ENCODE results near the gene NT5DC1.

NT5DC1 gene

GRCh38 chr6:116100419-116101301 lies at the start of gene NT5DC1:
Gene NT5DC1 (plus strand): TSS chr6:116100853. CDS start chr6:116100931, 78 bp downstream.
- DNase-seq (ENCODE audit: low read depth, low spot score): peak; percentile 90

GRCh38 chr6:116051244-116051643 lies 49.4 kb upstream of the NT5DC1 start:
- DNase-seq (ENCODE audit: low read depth, low spot score): no peak

GRCh38 chr6:116055513-116055912 lies 45.1 kb upstream of the NT5DC1 start:
- no peak for DNase-seq (ENCODE audit: low read depth, low spot score)

GRCh38 chr6:116057766-116058165 lies 42.9 kb upstream of the NT5DC1 start:
- DNase-seq (ENCODE audit: low read depth, low spot score): no peak

GRCh38 chr6:116059713-116060571 lies 40.7 kb upstream of the NT5DC1 start:
- DNase-seq (ENCODE audit: low read depth, low spot score): peak; percentile 34

- no peak for DNase-seq (ENCODE audit: low read depth, low spot score)
Measured at GRCh38 chr6:116060572-116061283, 39.9 kb upstream of the NT5DC1 start, which contains the start of gene FRK. Gene FRK (minus strand): TSS chr6:116060891. CDS start chr6:116060311, 580 bp downstream.

GRCh38 chr6:116062496-116062895 lies 38.2 kb upstream of the NT5DC1 start:
- no peak for DNase-seq (ENCODE audit: low read depth, low spot score)

GRCh38 chr6:116064666-116065065 lies 36.0 kb upstream of the NT5DC1 start:
- DNase-seq (ENCODE audit: low read depth, low spot score): no peak

- no peak for DNase-seq (ENCODE audit: low read depth, low spot score)
Measured at GRCh38 chr6:116066789-116067188, 33.9 kb upstream of the NT5DC1 start.

GRCh38 chr6:116070101-116070500 lies 30.6 kb upstream of the NT5DC1 start:
- no peak for DNase-seq (ENCODE audit: low read depth, low spot score)

- DNase-seq (ENCODE audit: low read depth, low spot score): no peak
Measured at GRCh38 chr6:116070616-116071389, 29.9 kb upstream of the NT5DC1 start.

- DNase-seq (ENCODE audit: low read depth, low spot score): no peak
Measured at GRCh38 chr6:116072368-116072767, 28.3 kb upstream of the NT5DC1 start.

GRCh38 chr6:116073765-116074440 lies 26.8 kb upstream of the NT5DC1 start:
- peak; percentile 64 for DNase-seq (ENCODE audit: low read depth, low spot score)

- no peak for DNase-seq (ENCODE audit: low read depth, low spot score)
Measured at GRCh38 chr6:116074732-116075390, 25.8 kb upstream of the NT5DC1 start.

GRCh38 chr6:116078522-116078921 lies 22.1 kb upstream of the NT5DC1 start:
- DNase-seq (ENCODE audit: low read depth, low spot score): no peak

GRCh38 chr6:116078945-116079344 lies 21.7 kb upstream of the NT5DC1 start:
- DNase-seq (ENCODE audit: low read depth, low spot score): no peak

GRCh38 chr6:116083052-116083451 lies 17.6 kb upstream of the NT5DC1 start:
- no peak for DNase-seq (ENCODE audit: low read depth, low spot score)

GRCh38 chr6:116084284-116084683 lies 16.4 kb upstream of the NT5DC1 start:
- no peak for DNase-seq (ENCODE audit: low read depth, low spot score)

GRCh38 chr6:116087437-116088027 lies 13.1 kb upstream of the NT5DC1 start:
- DNase-seq (ENCODE audit: low read depth, low spot score): peak; percentile 77

Data from astrocyte of the hippocampus (primary cell).